Measurements from ENCODE around the gene TFR2. TPM values are rescaled to one million over a fixed set of nuclear protein-coding genes. Genes with fewer than 3 reads are reported as not detected.
A peak's percentile ranks its signal among the peaks of the same experiment; 100 is the strongest.

Gene TFR2
- total and polyA plus RNA-seq, 2 of the 13 experiments (the other 11 are each of a cell fraction or from before 2014, with no cell fraction given): 36.9 to 64.2 TPM

DNA sequence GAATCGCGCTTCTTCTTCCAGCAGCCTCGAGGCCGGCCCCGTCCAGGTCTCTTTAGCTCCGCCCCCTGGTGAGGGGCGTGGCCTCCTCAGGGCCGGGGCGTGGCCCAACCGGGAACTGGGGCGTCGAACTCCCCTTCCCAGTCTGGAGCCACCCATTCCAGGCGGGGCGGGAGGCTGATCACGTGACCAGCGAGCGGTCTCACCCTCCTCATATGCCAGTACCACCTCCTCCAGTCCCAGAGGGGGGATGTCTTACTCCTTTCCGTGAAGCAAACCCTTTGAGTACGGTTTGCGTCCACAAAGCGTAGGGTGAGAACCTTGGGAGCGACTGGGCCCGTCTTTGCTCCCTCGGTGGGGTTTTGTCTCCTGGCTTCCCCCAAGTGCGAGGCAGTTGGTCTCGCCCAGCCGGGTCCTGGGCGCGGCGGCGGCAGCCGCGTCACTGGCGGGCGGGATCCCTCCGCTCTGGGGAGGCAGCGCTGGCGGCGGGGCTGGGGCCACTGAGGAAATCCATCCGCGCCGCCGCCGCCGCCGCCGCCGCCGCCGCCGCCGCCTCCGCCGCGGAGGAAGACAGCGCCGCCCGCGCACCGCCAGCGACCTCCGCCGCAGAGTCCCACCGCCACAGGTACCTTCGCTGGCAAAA lies 32.1 kb upstream of the TFR2 start, which contains the start of gene GNB2 (continued):
- TF ChIP-seq KMT2A (CRISPR knock-in tag; IDR thresholded peaks at IDR 0.05): peak; percentile 38; the same call in 1 of the 2 replicates
- peak; percentile 57 for TF ChIP-seq MIER3 (CRISPR knock-in tag; IDR thresholded peaks at IDR 0.05; ENCODE audit: borderline replicate concordance)
- TF ChIP-seq ZFY (CRISPR knock-in tag; IDR thresholded peaks at IDR 0.05): peak; percentile 72
- TF ChIP-seq MYC (CRISPR knock-in tag; IDR thresholded peaks at IDR 0.05; ENCODE audit: borderline replicate concordance): peak; percentile 56; the same call in 1 of the 2 replicates
- no peak for TF ChIP-seq ZNF414 (CRISPR knock-in tag; IDR thresholded peaks at IDR 0.05)
- TF ChIP-seq ZNF784 (CRISPR knock-in tag; IDR thresholded peaks at IDR 0.05; ENCODE audit: borderline replicate concordance): no peak; the same call in 1 of the 2 replicates
- TF ChIP-seq, protein P1, sequence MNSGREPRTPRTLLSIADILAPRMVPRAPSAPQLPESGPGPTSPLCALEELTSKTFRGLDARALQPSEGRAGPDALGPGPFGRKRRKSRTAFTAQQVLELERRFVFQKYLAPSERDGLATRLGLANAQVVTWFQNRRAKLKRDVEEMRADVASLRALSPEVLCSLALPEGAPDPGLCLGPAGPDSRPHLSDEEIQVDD (CRISPR knock-in tag; IDR thresholded peaks at IDR 0.05; ENCODE audit: borderline replicate concordance): no peak
- TF ChIP-seq KDM2A (CRISPR knock-in tag; IDR thresholded peaks at IDR 0.05; ENCODE audit: borderline replicate concordance, low read depth): peak; percentile 94
- TF ChIP-seq ZNF251 (CRISPR knock-in tag; IDR thresholded peaks at IDR 0.05): no peak
- TF ChIP-seq ZNF230 (CRISPR knock-in tag; IDR thresholded peaks at IDR 0.05): peak; percentile 24; the same call in 1 of the 2 replicates
- peak in 1 of 2 experiments; percentile 58; a peak in 1 of 4 replicates for TF ChIP-seq POLR2A (IDR thresholded peaks at IDR 0.05; ENCODE audit: insufficient read depth in 1 of 2, low read depth in 2 of 2, low read length in 2 of 2)
- TF ChIP-seq KLF11 (CRISPR knock-in tag; IDR thresholded peaks at IDR 0.05): peak; percentile 64; the same call in 1 of the 2 replicates
- no peak for TF ChIP-seq MBNL3 (CRISPR knock-in tag; conservative IDR thresholded peaks at IDR 0.05)
- peak; percentile 75; the same call in 1 of the 2 replicates for TF ChIP-seq DNMT1 (CRISPR knock-in tag; IDR thresholded peaks at IDR 0.05)
- peak; percentile 70; the same call in 1 of the 2 replicates for TF ChIP-seq ZIK1 (CRISPR knock-in tag; IDR thresholded peaks at IDR 0.05; ENCODE audit: borderline replicate concordance, low read depth)
- no peak for TF ChIP-seq ZBTB4 (CRISPR knock-in tag; IDR thresholded peaks at IDR 0.05; ENCODE audit: borderline replicate concordance)
- TF ChIP-seq HDAC1 (CRISPR knock-in tag; IDR thresholded peaks at IDR 0.05): peak; percentile 58
- TF ChIP-seq, protein P2, sequence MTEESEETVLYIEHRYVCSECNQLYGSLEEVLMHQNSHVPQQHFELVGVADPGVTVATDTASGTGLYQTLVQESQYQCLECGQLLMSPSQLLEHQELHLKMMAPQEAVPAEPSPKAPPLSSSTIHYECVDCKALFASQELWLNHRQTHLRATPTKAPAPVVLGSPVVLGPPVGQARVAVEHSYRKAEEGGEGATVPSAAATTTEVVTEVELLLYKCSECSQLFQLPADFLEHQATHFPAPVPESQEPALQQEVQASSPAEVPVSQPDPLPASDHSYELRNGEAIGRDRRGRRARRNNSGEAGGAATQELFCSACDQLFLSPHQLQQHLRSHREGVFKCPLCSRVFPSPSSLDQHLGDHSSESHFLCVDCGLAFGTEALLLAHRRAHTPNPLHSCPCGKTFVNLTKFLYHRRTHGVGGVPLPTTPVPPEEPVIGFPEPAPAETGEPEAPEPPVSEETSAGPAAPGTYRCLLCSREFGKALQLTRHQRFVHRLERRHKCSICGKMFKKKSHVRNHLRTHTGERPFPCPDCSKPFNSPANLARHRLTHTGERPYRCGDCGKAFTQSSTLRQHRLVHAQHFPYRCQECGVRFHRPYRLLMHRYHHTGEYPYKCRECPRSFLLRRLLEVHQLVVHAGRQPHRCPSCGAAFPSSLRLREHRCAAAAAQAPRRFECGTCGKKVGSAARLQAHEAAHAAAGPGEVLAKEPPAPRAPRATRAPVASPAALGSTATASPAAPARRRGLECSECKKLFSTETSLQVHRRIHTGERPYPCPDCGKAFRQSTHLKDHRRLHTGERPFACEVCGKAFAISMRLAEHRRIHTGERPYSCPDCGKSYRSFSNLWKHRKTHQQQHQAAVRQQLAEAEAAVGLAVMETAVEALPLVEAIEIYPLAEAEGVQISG (CRISPR knock-in tag; IDR thresholded peaks at IDR 0.05): peak; percentile 70
- TF ChIP-seq ZNF746 (CRISPR knock-in tag; IDR thresholded peaks at IDR 0.05): peak; percentile 44; the same call in 1 of the 2 replicates
- peak; percentile 72 for TF ChIP-seq ZNF121 (CRISPR knock-in tag; IDR thresholded peaks at IDR 0.05)
- TF ChIP-seq, protein P3, sequence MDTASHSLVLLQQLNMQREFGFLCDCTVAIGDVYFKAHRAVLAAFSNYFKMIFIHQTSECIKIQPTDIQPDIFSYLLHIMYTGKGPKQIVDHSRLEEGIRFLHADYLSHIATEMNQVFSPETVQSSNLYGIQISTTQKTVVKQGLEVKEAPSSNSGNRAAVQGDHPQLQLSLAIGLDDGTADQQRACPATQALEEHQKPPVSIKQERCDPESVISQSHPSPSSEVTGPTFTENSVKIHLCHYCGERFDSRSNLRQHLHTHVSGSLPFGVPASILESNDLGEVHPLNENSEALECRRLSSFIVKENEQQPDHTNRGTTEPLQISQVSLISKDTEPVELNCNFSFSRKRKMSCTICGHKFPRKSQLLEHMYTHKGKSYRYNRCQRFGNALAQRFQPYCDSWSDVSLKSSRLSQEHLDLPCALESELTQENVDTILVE (CRISPR knock-in tag; IDR thresholded peaks at IDR 0.05): peak; percentile 73
